Activated CD4-positive, alpha-beta T cell treated with anti-CD3 and anti-CD28 coated beads for 48 hours (primary cell): Measurements from ENCODE around the gene TSPAN1.
"Not testable (repeated sequence)": the region's sequence is repeated elsewhere in the genome, so short reads cannot be mapped to it uniquely, and the experiment has no call there.

Experiments used
- DNase-seq: peaks from one replicate; pipeline ENCODE4 v3.0.0-alpha.2; 2020

TSPAN1 gene

GRCh38 chr1:46220808-46221207, 45.9 kb downstream of the TSPAN1 start:
- no peak for DNase-seq

- DNase-seq = no peak
Measured at GRCh38 chr1:46221749-46222148, 46.9 kb downstream of the TSPAN1 start.

GRCh38 chr1:46223055-46223454, 48.2 kb downstream of the TSPAN1 start:
- DNase-seq = not testable (repeated sequence)

GRCh38 chr1:46223472-46223943, 48.6 kb downstream of the TSPAN1 start:
- peak; percentile 77 for DNase-seq

- DNase-seq = no peak
Measured at GRCh38 chr1:46224966-46225365, 50.1 kb downstream of the TSPAN1 start.

GRCh38 chr1:46231231-46231630, 56.3 kb downstream of the TSPAN1 start:
- DNase-seq = not testable (repeated sequence)
